H1 (cell line): ENCODE data around the gene MACIR. TPM values are rescaled to one million over a fixed set of nuclear protein-coding genes. Genes with fewer than 3 reads are reported as not detected.

Source experiments
- CTCF ChIA-PET: fragments of 300-600 bp; sonication (Branson Sonifier 250); formaldehyde crosslinking; loops from one replicate; lab custom pipeline; 2021; ENCODE audit not compliant: partially characterized antibody; lab: Charles Lee
- POLR2A ChIA-PET: fragments of 300-600 bp; sonication (Branson Sonifier 250); formaldehyde crosslinking; loops from one replicate; lab custom pipeline; 2021; ENCODE audit warnings: inconsistent platforms; ENCODE audit not compliant: partially characterized antibody; lab: Charles Lee
- DNase-seq, 2 experiments: peaks; one replicate each; pipeline versions ENCODE4 v3.0.0 to v3.0.0-alpha.2; 2010 to 2022; ENCODE audit warnings: low spot score in 2 of 2, low read depth in 1 of 2, mixed read lengths in 1 of 2
- FAIRE-seq: peaks from 2 replicates; lab custom pipeline; 2011; peaks lifted over from hg19 to GRCh38; lab: Jason Lieb, UNC
- H2AFZ ChIP-seq: 2 replicates; pipeline ENCODE4 v1.8.1; 2012; ENCODE audit warnings: low read length, inconsistent platforms
- H2AK5ac ChIP-seq: 2 replicates; pipeline ENCODE4 v1.6.1; 2013; ENCODE audit warnings: low read depth, low read length
- H2BK120ac ChIP-seq: replicated peaks from 2 replicates; pipeline ENCODE3; 2013; ENCODE audit warnings: low read depth, low read length, inconsistent platforms
- H2BK12ac ChIP-seq: 2 replicates; pipeline ENCODE4 v1.6.1; 2013; ENCODE audit warnings: low read depth, low read length
- H2BK15ac ChIP-seq: 2 replicates; pipeline ENCODE4 v1.6.1; 2013; ENCODE audit warnings: low read length
- H2BK20ac ChIP-seq: 2 replicates; pipeline ENCODE4 v1.6.1; 2013; ENCODE audit warnings: low read length
- H2BK5ac ChIP-seq: 2 replicates; pipeline ENCODE4 v1.6.1; 2013; ENCODE audit warnings: low read depth, low read length
- H3K14ac ChIP-seq: 2 replicates; pipeline ENCODE4 v1.6.1; 2013; ENCODE audit warnings: inconsistent platforms; ENCODE audit not compliant: insufficient read length
- H3K18ac ChIP-seq: 2 replicates; pipeline ENCODE4 v1.6.1; 2013; ENCODE audit warnings: low read length; ENCODE audit errors: extremely low read depth
- H3K23ac ChIP-seq: 2 replicates; pipeline ENCODE4 v1.6.1; 2013; ENCODE audit warnings: inconsistent platforms; ENCODE audit not compliant: insufficient read length
- H3K23me2 ChIP-seq: 2 replicates; pipeline ENCODE4 v1.6.1; 2013; ENCODE audit warnings: low read depth, low read length
- H3K27ac ChIP-seq: 2 replicates; pipeline ENCODE4 v1.6.1; 2011; ENCODE audit warnings: low read depth, low read length, inconsistent platforms
- H3K27me3 ChIP-seq, 4 experiments: replicated peaks in 1 of 4; 1 replicate in 1 of 4; 2 replicates in 3 of 4; pipeline versions ENCODE4 v1.6.1 to v1.8.1; 2011 to 2013; ENCODE audit warnings: low read length in 3 of 4, mild to moderate bottlenecking in 3 of 4, inconsistent platforms in 2 of 4, mixed read lengths in 2 of 4, moderate library complexity in 1 of 4; ENCODE audit not compliant: control insufficient read depth in 3 of 4, insufficient read depth in 3 of 4; ENCODE audit errors: extremely low read depth in 1 of 4
- H3K36me3 ChIP-seq, 4 experiments: 2 replicates each; pipeline versions ENCODE4 v1.6.1 to v1.8.1; 2011 to 2013; ENCODE audit warnings: mild to moderate bottlenecking in 4 of 4, low read length in 3 of 4, moderate library complexity in 2 of 4, control low read depth in 1 of 4, inconsistent platforms in 1 of 4; ENCODE audit not compliant: insufficient read depth in 4 of 4, control insufficient read depth in 2 of 4
- H3K4ac ChIP-seq: replicated peaks from 2 replicates; pipeline ENCODE3; 2013; ENCODE audit warnings: low read length, low read depth, mixed read lengths, inconsistent platforms; ENCODE audit not compliant: insufficient read length
- H3K4me1 ChIP-seq, 4 experiments: replicated peaks in 1 of 4; 1 replicate in 1 of 4; 2 replicates in 3 of 4; pipeline versions ENCODE4 v1.6.1 to v1.8.1; 2011 to 2013; ENCODE audit warnings: low read length in 3 of 4, inconsistent platforms in 2 of 4, mixed read lengths in 1 of 4; ENCODE audit not compliant: insufficient read depth in 4 of 4, control insufficient read depth in 3 of 4
- H3K4me2 ChIP-seq, 2 experiments: 2 replicates each; pipeline versions ENCODE4 v1.6.1 to v1.8.1; 2011 to 2013; ENCODE audit warnings: low read depth in 2 of 2, low read length in 2 of 2, control low read depth in 1 of 2, inconsistent platforms in 1 of 2, mild to moderate bottlenecking in 1 of 2; ENCODE audit not compliant: insufficient read depth in 1 of 2
- H3K4me3 ChIP-seq, 4 experiments: fragments of 200-600, 300-600 bp in 1 of 4; sonication (generic), shearing (Covaris generic), sonication (Bioruptor Twin) in 1 of 4; 2 replicates each; pipeline versions ENCODE4 v1.5.1 to v1.8.1; 2011 to 2016; ENCODE audit warnings: low read length in 4 of 4, low read depth in 3 of 4, control low read depth in 2 of 4, inconsistent platforms in 2 of 4, mild to moderate bottlenecking in 2 of 4, mixed read lengths in 1 of 4, moderate library complexity in 1 of 4; ENCODE audit not compliant: insufficient read depth in 2 of 4; ENCODE audit errors: extremely low read depth in 1 of 4
- H3K56ac ChIP-seq: replicated peaks from 2 replicates; pipeline ENCODE3; 2013; ENCODE audit warnings: low read depth, mild to moderate bottlenecking, mixed read lengths, low read length, inconsistent platforms; ENCODE audit not compliant: insufficient read length
- H3K79me1 ChIP-seq: 2 replicates; pipeline ENCODE4 v1.6.1; 2013; ENCODE audit warnings: low read depth, low read length, control low read depth
- H3K79me2 ChIP-seq, 2 experiments: 2 replicates each; pipeline versions ENCODE4 v1.6.1 to v1.8.1; 2012 to 2013; ENCODE audit warnings: low read length in 2 of 2, mild to moderate bottlenecking in 2 of 2, inconsistent platforms in 1 of 2; ENCODE audit not compliant: insufficient read depth in 2 of 2, control insufficient read depth in 1 of 2
- H3K9ac ChIP-seq, 4 experiments: replicated peaks in 1 of 4; 1 replicate in 1 of 4; 2 replicates in 3 of 4; pipeline versions ENCODE4 v1.6.1 to v1.8.1; 2011 to 2013; ENCODE audit warnings: low read depth in 3 of 4, low read length in 3 of 4, control low read depth in 2 of 4, mild to moderate bottlenecking in 2 of 4, moderate library complexity in 2 of 4, inconsistent platforms in 1 of 4; ENCODE audit errors: extremely low read depth in 1 of 4
- H3K9me3 ChIP-seq, 2 experiments: 2 replicates each; pipeline versions ENCODE4 v1.6.1 to v1.8.1; 2012 to 2013; ENCODE audit warnings: mild to moderate bottlenecking in 2 of 2, moderate library complexity in 2 of 2, control low read depth in 1 of 2, inconsistent platforms in 1 of 2, low read depth in 1 of 2, low read length in 1 of 2, mixed read lengths in 1 of 2; ENCODE audit not compliant: insufficient read depth in 2 of 2
- H4K20me1 ChIP-seq, 2 experiments: replicated peaks in 1 of 2; 2 replicates each; pipeline versions ENCODE3 to v1.8.1; 2011 to 2013; ENCODE audit warnings: inconsistent platforms in 2 of 2, low read length in 2 of 2, mild to moderate bottlenecking in 1 of 2; ENCODE audit not compliant: insufficient read depth in 2 of 2, control insufficient read depth in 1 of 2
- H4K5ac ChIP-seq: 2 replicates; pipeline ENCODE4 v1.6.1; 2013; ENCODE audit warnings: low read length, low read depth, mixed read lengths, inconsistent platforms; ENCODE audit not compliant: insufficient read length
- H4K8ac ChIP-seq: 2 replicates; pipeline ENCODE4 v1.8.0; 2013; ENCODE audit warnings: mild to moderate bottlenecking, moderate library complexity, low read length, inconsistent platforms; ENCODE audit not compliant: insufficient read depth; ENCODE audit errors: extremely low read depth
- H4K91ac ChIP-seq: replicated peaks from 2 replicates; pipeline ENCODE3; 2013; ENCODE audit warnings: low read length, mixed read lengths, inconsistent platforms; ENCODE audit not compliant: insufficient read length
- CBX8 ChIP-seq: fragments of 300-800, 300-1000 bp; sonication (generic); IDR thresholded peaks from 2 replicates; pipeline ENCODE4 v1.7.1; 2016; ENCODE audit warnings: low read depth, low read length, borderline replicate concordance
- CHD1 ChIP-seq: IDR thresholded peaks from 2 replicates; pipeline ENCODE4 v1.6.1; 2012; ENCODE audit warnings: low read depth, low read length, improper control_type of control experiment
- CREB1 ChIP-seq: IDR thresholded peaks from 2 replicates; pipeline ENCODE4 v1.6.1; 2012; ENCODE audit warnings: inconsistent platforms
- EZH2 ChIP-seq: fragments of 200-600 bp; sonication (generic); IDR thresholded peaks from 2 replicates; pipeline ENCODE4 v1.7.1; 2012; ENCODE audit warnings: low read depth, mild to moderate bottlenecking, moderate library complexity, low read length, inconsistent platforms; ENCODE audit not compliant: severe bottlenecking
- PHF8 ChIP-seq: fragments of 200-600 bp; sonication (generic); conservative IDR thresholded peaks from 2 replicates; pipeline ENCODE4 v1.7.1; 2012; ENCODE audit warnings: low read depth, mild to moderate bottlenecking, inconsistent platforms, low read length, moderate library complexity
- SIRT6 ChIP-seq: IDR thresholded peaks from one replicate; pipeline ENCODE4 v1.7.1; 2012; ENCODE audit warnings: low read length, inconsistent platforms
- SIX5 ChIP-seq: IDR thresholded peaks from 2 replicates; pipeline ENCODE4 v1.6.1; 2011; ENCODE audit warnings: mild to moderate bottlenecking, low read depth, low read length
- SP2 ChIP-seq: IDR thresholded peaks from 2 replicates; pipeline ENCODE4 v1.6.1; 2012; ENCODE audit warnings: mild to moderate bottlenecking, low read length, inconsistent platforms
- TAF1 ChIP-seq: IDR thresholded peaks from 2 replicates; pipeline ENCODE4 v1.6.1; 2011; ENCODE audit warnings: mild to moderate bottlenecking, low read depth, low read length
- TBP ChIP-seq: IDR thresholded peaks from 2 replicates; pipeline ENCODE4 v1.6.1; 2011; ENCODE audit warnings: low read depth, low read length, improper control_type of control experiment
- YY1 ChIP-seq: IDR thresholded peaks from 2 replicates; pipeline ENCODE4 v1.6.1; 2011; ENCODE audit warnings: low read depth, mild to moderate bottlenecking, low read length
- WGBS, 2 experiments: shearing (Covaris generic) in 1 of 2; methylation state at CpG; one replicate each; pipeline versions ENCODE4 v1.1.6 to v1.1.7; 2013 to 2015; ENCODE audit warnings: low lambda C conversion rate in 2 of 2, mixed read lengths in 2 of 2, inconsistent platforms in 1 of 2, low coverage in 1 of 2, missing lambda C conversion rate in 1 of 2; ENCODE audit not compliant: insufficient replicate concordance in 2 of 2, insufficient coverage in 1 of 2, insufficient read length in 1 of 2; ENCODE audit errors: extremely low coverage in 1 of 2, missing lambda C conversion rate in 1 of 2; 5-methylcytosine and 5-hydroxymethylcytosine counted together
- polyA plus RNA-seq, 7 experiments: library from polyadenylated mRNA; depleted of rRNA in 3 of 7; stranded (reverse) in 5 of 7; unstranded in 2 of 7; fragments of >200 nt in 5 of 7; fragments of 200-250 nt in 2 of 7; gene quantifications; 1 replicate in 5 of 7; 2 replicates in 1 of 7; 4 replicates in 1 of 7; pipeline versions ENCODE4 v1.2.1 to v1.2.3, GENCODE V29; 2011 to 2013; ENCODE audit warnings: missing spikeins in 2 of 7, mixed read lengths in 2 of 7
- total RNA-seq: library from RNA; stranded (reverse); fragmentation: NEBNext Ultra II Directional; extraction: Animal tissue kit (Norgen Biotek cat#: 25700); gene quantifications from 2 replicates; pipeline ENCODE4 v1.2.1, GENCODE V29; 2021
- TF ChIP-seq, protein P1 (sequence below): IDR thresholded peaks from 2 replicates; pipeline ENCODE4 v1.6.1; 2012; ENCODE audit warnings: low read length, inconsistent platforms
- TF ChIP-seq, protein P2 (sequence below): IDR thresholded peaks from 2 replicates; pipeline ENCODE4 v1.6.1; 2011; ENCODE audit warnings: low read depth, mild to moderate bottlenecking, low read length; ENCODE audit not compliant: insufficient read depth

Gene MACIR
- total and polyA plus RNA-seq, 2 of the 8 experiments (the other 6 are each of a cell fraction or from before 2014, with no cell fraction given): 8.0 to 19.2 TPM

DNA sequence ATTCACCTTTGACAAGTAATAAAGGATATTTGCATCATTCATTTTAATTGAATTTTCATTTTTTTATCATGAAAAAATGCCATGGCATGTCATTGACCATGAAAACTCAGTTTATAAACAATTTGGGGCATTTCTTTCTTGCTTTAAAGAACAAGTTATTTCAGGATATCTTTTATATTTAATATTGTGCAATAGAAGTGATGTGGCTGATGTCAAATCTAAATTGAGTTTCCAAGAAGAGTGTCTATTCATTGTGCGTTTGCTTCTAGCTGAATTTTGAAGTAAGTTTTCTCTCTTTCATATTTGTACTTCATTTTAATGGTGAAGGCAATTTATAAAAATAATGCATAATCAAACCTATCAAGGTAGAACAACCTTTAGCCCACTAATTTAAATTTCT is 30.5 kb downstream of the MACIR start:
- CTCF ChIA-PET: interaction anchor here (0.6 to 1.2 kb wide), 2 partner anchors 29 to 31 kb away, joined by 3 read pairs; no protein-coding TSS in a partner anchor
- H3K23ac ChIP-seq: no peak overlapping the region
- no peak overlapping the region for H3K4me3 ChIP-seq
- H2BK15ac ChIP-seq: no peak overlapping the region
- no peak overlapping the region for H2BK5ac ChIP-seq
- no peaks in the 10 kb centered on the region for H3K79me2 ChIP-seq
- no peak overlapping the region for H2AK5ac ChIP-seq
- WGBS, 2 experiments: 95% methylated on average over 1 of the region's 1 CpG; no CpG with 5 or more reads in 1 of the 2 experiments
- no peaks in the 10 kb centered on the region for H3K23me2 ChIP-seq
- FAIRE-seq: no peak
- no peak overlapping the region for H3K9ac ChIP-seq
- no peak overlapping the region for H3K4ac ChIP-seq
- H2BK12ac ChIP-seq: no peak overlapping the region
- no peak overlapping the region for H3K14ac ChIP-seq
- H4K5ac ChIP-seq: no peak overlapping the region
- H2BK20ac ChIP-seq: no peak overlapping the region
- no peak overlapping the region for H2AFZ ChIP-seq
- no peaks in the 10 kb centered on the region for H3K9me3 ChIP-seq
- no peak overlapping the region for H3K27ac ChIP-seq
- POLR2A ChIA-PET: no interaction called here
- H3K79me1 ChIP-seq: no peaks in the 10 kb centered on the region
- no peak overlapping the region for H3K4me2 ChIP-seq
- no peak overlapping the region for H4K91ac ChIP-seq
- no peak overlapping the region for H3K18ac ChIP-seq
- H3K4me1 ChIP-seq: no peaks in the 10 kb centered on the region
- DNase-seq: no peak
- no peaks in the 10 kb centered on the region for H3K27me3 ChIP-seq
- no peak overlapping the region for H2BK120ac ChIP-seq
- H4K8ac ChIP-seq: no peak overlapping the region
- H4K20me1 ChIP-seq: no peaks in the 10 kb centered on the region
- no peak overlapping the region for H3K56ac ChIP-seq
- no peaks in the 10 kb centered on the region for H3K36me3 ChIP-seq
- TF ChIP-seq YY1 (no peak), CREB1 (no peak), SIRT6 (no peak), EZH2 (no peak), PHF8 (no peak), CBX8 (no peak), SIX5 (no peak), TBP (no peak), CHD1 (no peak), SP2 (no peak), TAF1 (no peak)
- TF ChIP-seq, protein P1, sequence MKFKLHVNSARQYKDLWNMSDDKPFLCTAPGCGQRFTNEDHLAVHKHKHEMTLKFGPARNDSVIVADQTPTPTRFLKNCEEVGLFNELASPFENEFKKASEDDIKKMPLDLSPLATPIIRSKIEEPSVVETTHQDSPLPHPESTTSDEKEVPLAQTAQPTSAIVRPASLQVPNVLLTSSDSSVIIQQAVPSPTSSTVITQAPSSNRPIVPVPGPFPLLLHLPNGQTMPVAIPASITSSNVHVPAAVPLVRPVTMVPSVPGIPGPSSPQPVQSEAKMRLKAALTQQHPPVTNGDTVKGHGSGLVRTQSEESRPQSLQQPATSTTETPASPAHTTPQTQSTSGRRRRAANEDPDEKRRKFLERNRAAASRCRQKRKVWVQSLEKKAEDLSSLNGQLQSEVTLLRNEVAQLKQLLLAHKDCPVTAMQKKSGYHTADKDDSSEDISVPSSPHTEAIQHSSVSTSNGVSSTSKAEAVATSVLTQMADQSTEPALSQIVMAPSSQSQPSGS: no peak
- TF ChIP-seq, protein P2, sequence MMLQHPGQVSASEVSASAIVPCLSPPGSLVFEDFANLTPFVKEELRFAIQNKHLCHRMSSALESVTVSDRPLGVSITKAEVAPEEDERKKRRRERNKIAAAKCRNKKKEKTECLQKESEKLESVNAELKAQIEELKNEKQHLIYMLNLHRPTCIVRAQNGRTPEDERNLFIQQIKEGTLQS: no peak
